ENCODE measurements around the gene COL4A5. TPM values are rescaled to one million over a fixed set of nuclear protein-coding genes. Genes with fewer than 3 reads are reported as not detected.
"Not testable (repeated sequence)": the region's sequence is repeated elsewhere in the genome, so short reads cannot be mapped to it uniquely, and the experiment has no call there.

The COL4A5 gene
- not detected for total RNA-seq

GRCh38 chrX:108439426-108439942 lies at the start of gene COL4A5:
Gene COL4A5 (plus strand): TSS chrX:108439838. CDS start chrX:108440126, 288 bp downstream.
- no peaks in the 10 kb centered on the region for H3K36me3 Mint-ChIP-seq
- peaks cover 27% of the 10 kb centered on the region for H3K27me3 Mint-ChIP-seq
- no peaks in the 10 kb centered on the region for H3K9me3 Mint-ChIP-seq
- H3K4me1 Mint-ChIP-seq, result peaks cover 1% of the 10 kb centered on the region
- H3K27ac Mint-ChIP-seq, result no peak within 1 kb of the TSS
- DNase-seq, result no peak
- H3K4me3 Mint-ChIP-seq, result no peak within 1 kb of the TSS
- no peak for ATAC-seq (ENCODE audit: low read depth)
- POLR2A ChIA-PET, result no interaction called here

- ATAC-seq (ENCODE audit: low read depth); H3K27me3 Mint-ChIP-seq; H3K4me3 Mint-ChIP-seq; H3K4me1 Mint-ChIP-seq; H3K9me3 Mint-ChIP-seq; POLR2A ChIA-PET; DNase-seq; H3K27ac Mint-ChIP-seq; H3K36me3 Mint-ChIP-seq: not testable (repeated sequence)
Measured at GRCh38 chrX:108390976-108391717, 48.5 kb upstream of the COL4A5 start.

GRCh38 chrX:108396188-108396891 lies 43.3 kb upstream of the COL4A5 start:
- no peak for ATAC-seq (ENCODE audit: low read depth)
- Mint-ChIP-seq H3K4me1 (no peaks in the 10 kb centered on the region), H3K9me3 (no peaks in the 10 kb centered on the region), H3K4me3 (no peak overlapping the region), H3K36me3 (no peaks in the 10 kb centered on the region), H3K27me3 (no peaks in the 10 kb centered on the region), H3K27ac (no peak overlapping the region)
- POLR2A ChIA-PET, result no interaction called here
- DNase-seq, result no peak

GRCh38 chrX:108396986-108397385 lies 42.7 kb upstream of the COL4A5 start:
- no peaks in the 10 kb centered on the region for H3K36me3 Mint-ChIP-seq
- no peaks in the 10 kb centered on the region for H3K4me1 Mint-ChIP-seq
- no peaks in the 10 kb centered on the region for H3K9me3 Mint-ChIP-seq
- POLR2A ChIA-PET, result no interaction called here
- DNase-seq, result no peak
- no peaks in the 10 kb centered on the region for H3K27me3 Mint-ChIP-seq
- ATAC-seq (ENCODE audit: low read depth), result no peak
- no peak overlapping the region for H3K4me3 Mint-ChIP-seq
- no peak overlapping the region for H3K27ac Mint-ChIP-seq

- no peak overlapping the region for H3K27ac Mint-ChIP-seq
- ATAC-seq (ENCODE audit: low read depth) (no peak), DNase-seq (no peak)
- no peaks in the 10 kb centered on the region for H3K27me3 Mint-ChIP-seq
- no peak overlapping the region for H3K4me3 Mint-ChIP-seq
- POLR2A ChIA-PET, result no interaction called here
- H3K36me3 Mint-ChIP-seq, result no peaks in the 10 kb centered on the region
- no peaks in the 10 kb centered on the region for H3K9me3 Mint-ChIP-seq
- no peaks in the 10 kb centered on the region for H3K4me1 Mint-ChIP-seq
Measured at GRCh38 chrX:108397627-108398391, 41.8 kb upstream of the COL4A5 start.

GRCh38 chrX:108399418-108400165 lies 40.0 kb upstream of the COL4A5 start:
- ATAC-seq (ENCODE audit: low read depth) (no peak), DNase-seq (no peak)
- no peak overlapping the region for H3K4me3 Mint-ChIP-seq
- H3K27me3 Mint-ChIP-seq, result peaks cover 2% of the 10 kb centered on the region
- no peaks in the 10 kb centered on the region for H3K4me1 Mint-ChIP-seq
- POLR2A ChIA-PET, result no interaction called here
- no peak overlapping the region for H3K27ac Mint-ChIP-seq
- no peaks in the 10 kb centered on the region for H3K36me3 Mint-ChIP-seq
- no peaks in the 10 kb centered on the region for H3K9me3 Mint-ChIP-seq

GRCh38 chrX:108412783-108413182 lies 26.9 kb upstream of the COL4A5 start:
- POLR2A ChIA-PET, result no interaction called here
- Mint-ChIP-seq H3K27me3 (no peaks in the 10 kb centered on the region), H3K4me1 (no peaks in the 10 kb centered on the region), H3K9me3 (no peaks in the 10 kb centered on the region), H3K27ac (no peak overlapping the region), H3K36me3 (no peaks in the 10 kb centered on the region), H3K4me3 (no peak overlapping the region)
- ATAC-seq (ENCODE audit: low read depth) (no peak), DNase-seq (no peak)

GRCh38 chrX:108415146-108415545 lies 24.5 kb upstream of the COL4A5 start:
- no peaks in the 10 kb centered on the region for H3K9me3 Mint-ChIP-seq
- ATAC-seq (ENCODE audit: low read depth) (no peak), DNase-seq (no peak)
- H3K36me3 Mint-ChIP-seq, result no peaks in the 10 kb centered on the region
- H3K4me1 Mint-ChIP-seq, result no peaks in the 10 kb centered on the region
- no peak overlapping the region for H3K4me3 Mint-ChIP-seq
- POLR2A ChIA-PET, result no interaction called here
- no peaks in the 10 kb centered on the region for H3K27me3 Mint-ChIP-seq
- H3K27ac Mint-ChIP-seq, result no peak overlapping the region

- no peaks in the 10 kb centered on the region for H3K9me3 Mint-ChIP-seq
- no peaks in the 10 kb centered on the region for H3K4me1 Mint-ChIP-seq
Measured at GRCh38 chrX:108415891-108416290, 23.7 kb upstream of the COL4A5 start.

GRCh38 chrX:108417257-108417656 lies 22.4 kb upstream of the COL4A5 start:
- ATAC-seq (ENCODE audit: low read depth) (no peak), DNase-seq (no peak)
- H3K4me3 Mint-ChIP-seq, result no peak overlapping the region
- POLR2A ChIA-PET, result no interaction called here
- H3K27me3 Mint-ChIP-seq, result no peaks in the 10 kb centered on the region
- H3K9me3 Mint-ChIP-seq, result no peaks in the 10 kb centered on the region
- no peaks in the 10 kb centered on the region for H3K4me1 Mint-ChIP-seq
- H3K27ac Mint-ChIP-seq, result no peak overlapping the region
- H3K36me3 Mint-ChIP-seq, result no peaks in the 10 kb centered on the region

More at GRCh38 chrX:108415891-108416290, 23.7 kb upstream of the COL4A5 start:
- Mint-ChIP-seq H3K27ac (no peak overlapping the region), H3K4me3 (no peak overlapping the region), H3K27me3 (no peaks in the 10 kb centered on the region), H3K36me3 (no peaks in the 10 kb centered on the region)
- POLR2A ChIA-PET, result no interaction called here
- DNase-seq (no peak), ATAC-seq (ENCODE audit: low read depth) (no peak)

GRCh38 chrX:108419401-108419800 lies 20.2 kb upstream of the COL4A5 start:
- POLR2A ChIA-PET, result no interaction called here
- Mint-ChIP-seq H3K4me3 (no peak overlapping the region), H3K36me3 (no peaks in the 10 kb centered on the region)

GRCh38 chrX:108420481-108420880 lies 19.2 kb upstream of the COL4A5 start:
- Mint-ChIP-seq H3K27me3 (no peaks in the 10 kb centered on the region), H3K36me3 (no peaks in the 10 kb centered on the region), H3K27ac (no peak overlapping the region), H3K4me1 (no peaks in the 10 kb centered on the region), H3K4me3 (no peak overlapping the region), H3K9me3 (no peaks in the 10 kb centered on the region)
- DNase-seq, result no peak
- no peak for ATAC-seq (ENCODE audit: low read depth)
- POLR2A ChIA-PET, result no interaction called here

More at GRCh38 chrX:108419401-108419800, 20.2 kb upstream of the COL4A5 start:
- no peaks in the 10 kb centered on the region for H3K27me3 Mint-ChIP-seq
- DNase-seq (no peak), ATAC-seq (ENCODE audit: low read depth) (no peak)
- H3K27ac Mint-ChIP-seq, result no peak overlapping the region
- no peaks in the 10 kb centered on the region for H3K9me3 Mint-ChIP-seq
- H3K4me1 Mint-ChIP-seq, result no peaks in the 10 kb centered on the region

- no peak overlapping the region for H3K4me3 Mint-ChIP-seq
- no peak overlapping the region for H3K27ac Mint-ChIP-seq
- DNase-seq, result no peak
- no peaks in the 10 kb centered on the region for H3K9me3 Mint-ChIP-seq
- POLR2A ChIA-PET, result no interaction called here
- no peaks in the 10 kb centered on the region for H3K27me3 Mint-ChIP-seq
- ATAC-seq (ENCODE audit: low read depth), result no peak
- no peaks in the 10 kb centered on the region for H3K36me3 Mint-ChIP-seq
- H3K4me1 Mint-ChIP-seq, result no peaks in the 10 kb centered on the region
Measured at GRCh38 chrX:108426262-108426661, 13.4 kb upstream of the COL4A5 start.

Data from activated naive CD8-positive, alpha-beta T cell treated with anti-CD3 and anti-CD28 coated beads, Interleukin-2, amount 10 ng/mL, durations not matched to agents 7 days and 5 days (primary cell).